NCI-H1092 treated with DMSO at 0.1 percent for 48 hours (cell line): ENCODE measurements around the gene KRTAP12-3.
A peak's percentile ranks its signal among the peaks of the same experiment; 100 is the strongest.

Experiments used
- DNase-seq: peaks from one replicate; lab custom pipeline; 2025; lab: John Stamatoyannopoulos, UW

Gene KRTAP12-3

DNA sequence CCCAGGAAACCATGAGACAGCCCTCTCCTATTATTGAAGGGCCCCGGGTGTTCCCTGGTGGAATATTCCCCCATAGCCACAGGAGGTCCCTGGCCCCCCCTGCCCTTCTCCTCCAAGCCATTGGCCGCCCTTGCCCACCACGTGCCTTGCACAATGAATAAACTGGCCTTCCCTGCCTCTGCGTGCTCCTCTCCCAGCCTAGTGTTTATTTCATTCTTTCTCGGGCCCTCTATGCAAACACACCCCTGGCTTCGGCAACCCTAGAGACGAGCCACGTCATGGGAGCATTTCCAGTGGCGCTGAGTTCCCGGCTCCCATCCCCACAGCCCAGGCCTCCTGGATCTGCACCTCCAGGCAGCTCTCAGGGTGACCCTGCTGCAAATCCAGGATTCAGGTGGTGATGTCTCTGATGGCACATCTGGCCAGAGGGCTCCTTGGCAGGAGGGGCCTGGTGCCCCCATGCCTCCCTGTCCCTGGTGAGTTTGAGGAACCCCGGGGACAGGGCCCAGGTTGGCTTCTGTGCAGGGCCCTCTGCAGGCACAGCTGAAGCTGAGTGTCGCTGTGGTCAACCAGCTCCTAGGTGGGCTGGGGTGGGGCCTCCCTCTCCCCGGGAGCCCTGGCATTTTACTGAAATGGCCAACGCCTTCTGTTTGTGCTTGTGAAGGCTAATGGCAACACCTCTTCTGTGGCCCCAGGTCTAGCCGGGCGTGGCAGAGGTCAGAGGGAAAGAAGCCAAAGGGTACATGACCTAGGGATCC lies 45.4 kb downstream of the KRTAP12-3 start:
- peak; percentile 96 for DNase-seq

DNA sequence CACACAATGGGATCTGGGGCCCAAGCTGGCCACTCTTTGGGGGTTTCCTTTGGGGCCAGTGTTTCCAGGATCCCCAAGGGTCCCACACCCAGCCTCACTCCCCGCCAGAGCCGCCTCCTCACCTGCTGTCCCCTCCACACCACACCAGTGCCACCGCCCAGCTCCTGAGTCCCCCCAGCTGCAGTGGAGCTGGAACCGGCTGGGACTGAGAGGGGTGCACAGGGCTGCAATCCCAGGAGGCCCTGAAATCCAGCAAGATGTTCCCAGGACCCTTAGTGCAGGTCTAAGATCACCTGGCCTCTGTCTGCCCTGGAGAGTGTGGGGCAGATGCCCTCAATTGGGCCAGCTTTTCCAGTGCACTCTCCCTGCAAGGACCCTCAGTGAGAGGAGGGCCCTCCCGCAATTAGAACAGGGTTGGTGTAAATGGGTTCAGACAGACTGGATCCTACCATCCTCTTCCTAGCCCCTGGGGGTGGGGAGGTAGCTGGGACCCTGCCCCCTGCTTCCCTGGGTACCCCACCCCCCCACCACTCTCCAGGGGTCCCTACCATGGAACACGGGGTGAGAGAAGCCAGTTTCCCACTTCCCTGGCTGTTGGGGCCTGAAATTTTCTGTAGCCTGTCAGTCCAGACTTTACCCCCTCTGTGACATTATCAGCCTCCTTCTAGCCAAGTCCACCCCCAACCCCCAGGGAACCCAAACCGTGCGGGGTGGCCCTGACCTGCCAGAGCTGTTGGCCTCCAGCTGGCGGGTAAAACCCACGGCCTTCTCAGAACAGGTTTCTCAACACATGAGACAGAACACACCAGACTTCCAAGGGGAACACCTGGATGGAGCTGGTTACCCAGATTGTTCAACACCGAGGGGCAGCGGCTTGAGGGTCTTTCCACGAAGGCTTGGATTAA lies 46.3 kb downstream of the KRTAP12-3 start:
- DNase-seq, result no peak

DNA sequence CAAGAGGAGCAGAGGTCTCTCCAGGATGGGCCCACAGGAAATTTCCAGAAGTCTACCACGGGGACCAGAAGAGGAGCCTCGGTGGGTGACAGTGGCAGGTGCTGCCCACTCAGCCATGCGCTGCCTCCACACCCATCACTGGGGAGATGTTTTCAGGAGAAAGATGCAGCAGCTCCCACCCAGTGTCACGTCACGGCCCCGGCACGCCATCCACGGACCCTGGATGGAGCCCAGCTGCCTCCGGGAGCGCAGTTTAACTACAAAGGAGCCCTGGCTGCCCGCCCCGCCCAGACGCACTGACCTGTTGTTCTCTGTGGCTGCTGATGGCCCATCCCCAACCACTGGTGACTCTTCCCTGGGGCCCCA lies 46.9 kb downstream of the KRTAP12-3 start:
- DNase-seq, result no peak

DNA sequence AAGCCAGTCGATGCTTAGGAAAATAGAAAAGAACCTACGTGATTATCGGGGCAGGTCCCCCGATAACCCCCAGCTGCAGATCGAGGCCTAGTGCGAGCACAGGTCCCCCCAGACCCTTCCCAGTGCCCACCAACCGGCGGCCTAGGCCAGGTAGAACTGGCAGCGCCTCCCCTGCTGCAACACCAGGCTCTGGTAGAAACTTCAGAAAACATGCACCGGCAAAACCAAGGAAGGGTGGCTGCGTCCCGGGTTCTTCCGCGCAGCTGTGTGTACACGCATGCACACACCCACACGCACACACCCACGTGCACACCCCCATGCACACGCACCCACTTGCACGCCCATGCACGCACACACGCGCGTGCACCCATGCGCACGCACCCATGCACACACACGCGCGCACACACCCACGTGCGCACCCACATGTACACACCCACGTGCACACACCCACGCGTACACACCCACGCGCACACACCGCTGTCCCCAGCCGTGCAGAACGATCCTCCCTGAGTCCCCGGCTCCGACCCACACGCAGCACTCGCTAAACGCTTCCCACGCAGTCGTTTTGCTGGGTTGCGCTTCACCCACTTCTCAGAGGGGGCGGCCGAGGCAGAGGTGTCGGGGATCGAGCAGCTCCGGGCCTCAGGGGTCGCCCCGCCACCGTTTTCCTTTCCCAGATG lies 48.4 kb downstream of the KRTAP12-3 start:
- DNase-seq, result no peak

DNA sequence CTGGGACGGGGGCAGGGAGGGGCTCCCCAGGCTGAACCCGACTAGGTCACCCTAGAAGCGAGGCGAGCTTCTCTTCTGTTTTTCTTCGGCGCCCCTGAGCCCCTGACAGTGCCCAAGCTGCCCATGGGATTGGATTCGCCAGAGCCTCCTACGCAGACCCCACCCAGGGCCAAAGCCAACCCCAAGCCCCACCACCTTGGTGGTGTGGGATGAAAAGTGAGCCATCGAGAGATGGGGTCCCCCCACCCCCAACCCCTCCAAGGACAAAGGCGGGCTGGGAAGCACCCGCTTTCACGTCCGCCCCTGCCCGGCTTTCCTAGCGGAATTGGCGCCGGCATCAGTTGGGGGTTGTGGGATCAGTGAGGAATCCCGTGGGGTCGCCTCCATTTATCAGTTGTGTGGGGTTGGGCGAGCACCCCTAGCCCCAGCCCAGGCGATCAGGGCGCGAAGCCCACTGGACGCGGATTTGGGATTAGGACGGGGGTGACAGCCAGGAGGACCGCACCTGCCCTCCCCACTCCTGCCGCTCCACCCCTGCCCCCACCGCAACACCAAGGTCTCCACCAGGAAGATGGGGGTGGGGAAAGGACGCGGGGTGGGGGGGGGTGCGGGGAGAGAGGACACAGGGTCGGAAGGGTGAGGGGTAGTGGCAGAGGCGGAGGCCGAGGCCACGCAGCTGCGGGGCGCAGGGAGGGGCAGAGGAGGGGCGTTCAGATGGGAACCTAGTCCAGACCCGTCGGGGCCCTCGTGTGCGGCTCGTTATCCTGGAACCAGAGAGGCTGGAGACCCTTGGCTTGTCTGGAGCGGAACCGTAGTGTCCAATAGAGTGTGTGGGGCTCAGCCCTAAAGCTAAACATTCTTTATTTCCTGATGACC lies 49.2 kb downstream of the KRTAP12-3 start:
- DNase-seq, result no peak
